SH-SY5Y (cell line): ENCODE measurements around the gene EMX1.

Experiments
- GATA2 ChIP-seq: IDR thresholded peaks from 2 replicates; pipeline ENCODE4 v1.6.1; 2011; ENCODE audit warnings: mild to moderate bottlenecking, low read depth, low read length
- GATA3 ChIP-seq: IDR thresholded peaks from 2 replicates; pipeline ENCODE4 v1.6.1; 2011; ENCODE audit warnings: low read depth, mild to moderate bottlenecking, low read length, moderate library complexity

- no peak for TF ChIP-seq GATA2
- no peak for TF ChIP-seq GATA3
Observed at GRCh38 chr2:72911256-72911655, 6.1 kb upstream of the EMX1 start.
